Vein endothelial cell (primary cell): ENCODE data around the gene PLAA. TPM values are rescaled to one million over a fixed set of nuclear protein-coding genes. Genes with fewer than 3 reads are reported as not detected.

Experiments used
- small RNA-seq: library from RNA; depleted of rRNA; stranded (forward); fragments of <200 nt; gene quantifications from one replicate; pipeline ENCODE3, GENCODE V24; 2012
- total RNA-seq: library from RNA; depleted of rRNA; stranded (reverse); fragments of >200 nt; gene quantifications from 2 replicates; pipeline ENCODE4 v1.2.3, GENCODE V29; 2012

The PLAA gene
- 42.8 and 43.1 TPM in 2 replicates for total RNA-seq

GRCh38 chr9:26946753-26947727, at the start of gene PLAA:
PLAA (minus strand) TSS chr9:26947242; CDS start chr9:26947045, 197 bp downstream.

DNA sequence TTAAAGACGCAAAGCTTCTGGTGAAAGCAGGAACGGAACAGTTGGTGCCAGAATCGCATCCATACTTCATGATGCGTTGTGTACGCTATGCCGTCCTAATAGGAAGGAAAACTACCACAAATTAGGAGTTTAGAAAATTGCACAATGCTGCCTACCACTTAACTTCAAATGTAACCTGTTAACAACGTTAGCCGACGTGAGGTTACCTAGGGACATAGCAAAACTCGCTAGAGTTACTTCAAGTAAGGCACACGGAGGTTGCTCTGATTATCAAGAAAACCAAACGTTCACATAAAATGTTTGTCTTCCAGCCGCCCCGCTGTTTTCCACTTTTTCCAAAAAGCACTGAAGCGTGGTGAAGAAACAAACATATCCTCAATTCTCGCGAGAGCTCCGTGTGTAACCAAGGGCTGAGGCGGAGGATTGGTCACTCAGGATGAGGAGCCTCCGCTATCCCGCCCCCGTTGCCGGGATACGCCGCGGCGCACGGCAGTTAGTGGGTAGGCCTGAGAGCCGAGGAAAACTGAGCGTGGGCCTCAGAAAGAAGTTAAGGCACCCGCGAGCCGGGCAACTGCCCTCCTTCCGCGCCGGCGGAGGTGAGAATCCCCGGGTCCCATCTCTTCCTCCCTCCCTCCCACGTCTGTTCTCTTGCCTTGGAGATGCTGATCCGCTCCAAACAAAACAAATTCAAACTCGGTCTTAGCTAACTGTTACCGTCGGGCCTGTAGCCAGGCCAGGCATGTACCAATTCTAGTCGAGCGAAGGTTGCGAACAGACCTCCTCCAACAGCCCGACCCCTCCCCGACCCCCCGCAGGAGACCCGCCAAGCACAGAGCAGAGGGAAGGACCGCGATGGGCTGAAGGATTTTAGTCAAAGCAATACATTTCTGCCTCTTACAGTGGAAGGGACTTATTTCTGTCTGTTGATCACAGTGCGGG, 9.1 kb upstream of the PLAA start, which contains the start of gene IFT74:
TSS of gene IFT74 (plus strand) at position 492 of the 939 bp plus-strand sequence. CDS start 5,556 bp downstream, outside the sequence.

DNA sequence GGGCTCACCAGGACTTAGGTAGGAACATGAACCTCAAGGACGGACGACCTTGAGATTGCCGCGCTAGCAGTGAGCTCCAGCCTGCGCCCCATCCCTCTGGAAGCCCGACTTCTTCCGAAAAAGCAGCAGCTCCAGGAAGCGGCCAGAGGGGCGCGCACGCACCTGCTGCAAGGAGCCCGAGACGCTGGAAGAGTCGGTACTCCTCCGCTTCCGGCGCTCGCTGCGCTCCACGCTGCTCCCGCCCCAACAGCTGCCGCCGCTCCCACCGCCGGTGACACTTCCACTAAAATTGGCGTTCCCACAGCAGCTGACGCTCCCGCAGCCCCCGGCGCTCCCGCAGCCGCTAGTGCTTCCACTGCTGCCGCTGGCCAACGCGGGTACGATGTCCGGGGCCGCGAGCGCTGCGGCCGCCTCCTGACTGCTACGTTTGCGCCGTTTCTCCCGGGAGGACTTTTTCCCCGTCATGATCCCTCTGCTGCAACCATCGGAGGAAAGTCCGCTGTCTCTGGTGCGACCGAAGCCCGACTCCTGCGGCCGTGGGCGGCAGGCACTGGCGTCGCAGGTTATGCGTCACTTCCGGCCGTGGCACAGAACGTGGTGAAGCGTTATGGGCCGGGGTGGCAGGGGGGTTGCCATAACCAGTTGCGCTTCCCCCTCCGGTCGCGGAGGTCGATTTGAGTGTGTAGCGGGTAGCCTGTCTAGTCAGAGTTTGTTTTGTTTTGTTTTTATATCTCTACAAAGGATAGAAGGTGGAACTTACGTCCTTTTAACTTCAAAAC, 54.6 kb downstream of the PLAA start, which contains the start of gene CAAP1:
TSS of gene CAAP1 (minus strand) at position 552 of the 779 bp plus-strand sequence. CDS start at position 465, 87 bp downstream.

Small RNA genes lying within 50 kb of the gene (small RNA-seq; reads per million reads assigned to genes)
- gene RN7SL100P, result not detected

Other genes with a start within 250 kb of the PLAA start
- gene CAAP1, start 54.4 kb downstream of the PLAA start, total RNA-seq, result 17.9 and 19.3 TPM in 2 replicates
- 6.9 and 10.7 TPM in 2 replicates for gene IFT74, start 9.2 kb upstream of the PLAA start, total RNA-seq
- gene LRRC19, start 58.4 kb upstream of the PLAA start, total RNA-seq, result not detected in 2 replicates
- 89.3 and 139 TPM in 2 replicates for gene TEK, start 162.0 kb upstream of the PLAA start, total RNA-seq